HG03442 (cell line): ENCODE results near the gene ATP6V0C.

ENCODE experiments used
- ATAC-seq: cut with Tn5 transposase; IDR thresholded peaks from one replicate; pipeline ENCODE4 v1.9.1; 2021; ENCODE audit warnings: mild to moderate bottlenecking, moderate library complexity; ENCODE audit not compliant: unreplicated experiment

The ATP6V0C gene

GRCh38 chr16:2508722-2509400, 4.9 kb upstream of the ATP6V0C start:
- no peak for ATAC-seq

- no peak for ATAC-seq
Measured at GRCh38 chr16:2511128-2511800, 2.5 kb upstream of the ATP6V0C start.

- no peak for ATAC-seq
Measured at GRCh38 chr16:2511996-2512734, 1.6 kb upstream of the ATP6V0C start.

GRCh38 chr16:2512735-2513404, 882 bp upstream of the ATP6V0C start:
- no peak for ATAC-seq

GRCh38 chr16:2514333-2515179, 804 bp downstream of the ATP6V0C start:
- ATAC-seq: no peak

GRCh38 chr16:2515180-2515851, 1.6 kb downstream of the ATP6V0C start:
- ATAC-seq: no peak

GRCh38 chr16:2516391-2517240, 2.9 kb downstream of the ATP6V0C start:
- ATAC-seq: no peak

GRCh38 chr16:2517954-2518605, 4.3 kb downstream of the ATP6V0C start:
- no peak for ATAC-seq

- no peak for ATAC-seq
Measured at GRCh38 chr16:2518823-2519710, 5.3 kb downstream of the ATP6V0C start.

- no peak for ATAC-seq
Measured at GRCh38 chr16:2519711-2520080, 5.9 kb downstream of the ATP6V0C start.

GRCh38 chr16:2520097-2520783, 6.5 kb downstream of the ATP6V0C start, which contains the start of gene AMDHD2:
Gene AMDHD2, plus strand, starts transcription at chr16:2520371. Its CDS starts 88 bp downstream, at chr16:2520459.
- no peak for ATAC-seq

GRCh38 chr16:2520784-2521531, 7.2 kb downstream of the ATP6V0C start:
- ATAC-seq: no peak

- ATAC-seq: no peak
Measured at GRCh38 chr16:2523801-2524231, 10.1 kb downstream of the ATP6V0C start.

- no peak for ATAC-seq
Measured at GRCh38 chr16:2524339-2524938, 10.7 kb downstream of the ATP6V0C start.

GRCh38 chr16:2526135-2526534, 12.4 kb downstream of the ATP6V0C start:
- ATAC-seq: no peak
